CD4-positive, alpha-beta memory T cell (primary cell): ENCODE data around the gene TP53I3. TPM values are rescaled to one million over a fixed set of nuclear protein-coding genes. Genes with fewer than 3 reads are reported as not detected.
"Not testable (repeated sequence)": the region's sequence is repeated elsewhere in the genome, so short reads cannot be mapped to it uniquely, and the experiment has no call there.

Source experiments
- CTCF ChIA-PET: fragments of 350-600 bp; sonication (Branson Sonifier 250); formaldehyde crosslinking; loops from one replicate; lab custom pipeline; 2021; ENCODE audit warnings: inconsistent platforms; ENCODE audit not compliant: partially characterized antibody; lab: Charles Lee
- POLR2A ChIA-PET: fragments of 350-600 bp; sonication (Branson Sonifier 250); formaldehyde crosslinking; loops from one replicate; lab custom pipeline; 2021; ENCODE audit not compliant: partially characterized antibody; lab: Charles Lee
- DNase-seq, 5 donors: peaks; one replicate each; pipeline versions ENCODE4 v3.0.0 to v3.0.0-alpha.2; 2020 to 2022; ENCODE audit warnings: mixed read lengths in 1 of 5
- H3K27ac ChIP-seq: one replicate; pipeline ENCODE4 v1.7.0; 2013; ENCODE audit warnings: low read depth, low read length
- H3K27me3 ChIP-seq: 2 replicates; pipeline ENCODE4 v1.7.0; 2013; ENCODE audit warnings: mild to moderate bottlenecking, low read length, moderate library complexity; ENCODE audit not compliant: insufficient read depth
- H3K36me3 ChIP-seq: 2 replicates; pipeline ENCODE4 v1.7.0; 2013; ENCODE audit warnings: mild to moderate bottlenecking, low read length, moderate library complexity; ENCODE audit not compliant: insufficient read depth
- H3K4me1 ChIP-seq: 2 replicates; pipeline ENCODE4 v1.7.0; 2013; ENCODE audit warnings: mild to moderate bottlenecking, low read length, moderate library complexity; ENCODE audit not compliant: insufficient read depth
- H3K4me3 ChIP-seq, 2 donors: one replicate each; pipeline ENCODE4 v1.7.0; 2013; ENCODE audit warnings: low read length in 2 of 2, mild to moderate bottlenecking in 1 of 2
- H3K9me3 ChIP-seq, 2 donors: one replicate each; pipeline ENCODE4 v1.7.0; 2013; ENCODE audit warnings: low read length in 2 of 2, control low read depth in 1 of 2; ENCODE audit not compliant: control insufficient read depth in 1 of 2
- H3K27ac Mint-ChIP-seq, 7 donors: one replicate each; pipeline ENCODE4 v1.8.0; 2020 to 2021; ENCODE audit warnings: mixed read lengths in 7 of 7, mild to moderate bottlenecking in 6 of 7, inconsistent platforms in 3 of 7, moderate library complexity in 3 of 7
- H3K27me3 Mint-ChIP-seq, 2 donors: one replicate each; pipeline ENCODE4 v1.8.0; 2020 to 2021; ENCODE audit warnings: mixed read lengths in 2 of 2
- H3K36me3 Mint-ChIP-seq, 2 donors: one replicate each; pipeline ENCODE4 v1.8.0; 2020 to 2021; ENCODE audit warnings: mixed read lengths in 2 of 2, inconsistent platforms in 1 of 2, mild to moderate bottlenecking in 1 of 2
- H3K4me1 Mint-ChIP-seq, 4 donors: one replicate each; pipeline ENCODE4 v1.8.0; 2020 to 2021; ENCODE audit warnings: mixed read lengths in 4 of 4, mild to moderate bottlenecking in 1 of 4
- H3K4me3 Mint-ChIP-seq, 8 donors: one replicate each; pipeline ENCODE4 v1.8.0; 2020 to 2021; ENCODE audit warnings: mixed read lengths in 8 of 8, mild to moderate bottlenecking in 7 of 8, moderate library complexity in 6 of 8, inconsistent platforms in 3 of 8
- H3K9me3 Mint-ChIP-seq, 8 donors: one replicate each; pipeline ENCODE4 v1.8.0; 2020 to 2021; ENCODE audit warnings: mixed read lengths in 8 of 8, mild to moderate bottlenecking in 5 of 8, inconsistent platforms in 3 of 8, moderate library complexity in 1 of 8
- intact Hi-C: fragments of 100-400 bp; cut with micrococcal nuclease; formaldehyde crosslinking; loops from one replicate; pipeline ENCODE4 v1.15.1; 2023
- polyA plus RNA-seq, 2 donors: library from polyadenylated mRNA; unstranded; fragments of 300-500 nt; fragmentation: Illumina TruSeq; gene quantifications; one replicate each; pipeline ENCODE4 v1.2.3, GENCODE V29; 2021
- total RNA-seq, 2 experiments: library from RNA; stranded (reverse); gene quantifications; one replicate each; pipeline ENCODE4 v1.2.3, GENCODE V29; 2021

TP53I3 gene
- total and polyA plus RNA-seq, 4 experiments from 2014 or later: 0.15 to 0.47 (median 0.20) TPM; not detected in 1

DNA sequence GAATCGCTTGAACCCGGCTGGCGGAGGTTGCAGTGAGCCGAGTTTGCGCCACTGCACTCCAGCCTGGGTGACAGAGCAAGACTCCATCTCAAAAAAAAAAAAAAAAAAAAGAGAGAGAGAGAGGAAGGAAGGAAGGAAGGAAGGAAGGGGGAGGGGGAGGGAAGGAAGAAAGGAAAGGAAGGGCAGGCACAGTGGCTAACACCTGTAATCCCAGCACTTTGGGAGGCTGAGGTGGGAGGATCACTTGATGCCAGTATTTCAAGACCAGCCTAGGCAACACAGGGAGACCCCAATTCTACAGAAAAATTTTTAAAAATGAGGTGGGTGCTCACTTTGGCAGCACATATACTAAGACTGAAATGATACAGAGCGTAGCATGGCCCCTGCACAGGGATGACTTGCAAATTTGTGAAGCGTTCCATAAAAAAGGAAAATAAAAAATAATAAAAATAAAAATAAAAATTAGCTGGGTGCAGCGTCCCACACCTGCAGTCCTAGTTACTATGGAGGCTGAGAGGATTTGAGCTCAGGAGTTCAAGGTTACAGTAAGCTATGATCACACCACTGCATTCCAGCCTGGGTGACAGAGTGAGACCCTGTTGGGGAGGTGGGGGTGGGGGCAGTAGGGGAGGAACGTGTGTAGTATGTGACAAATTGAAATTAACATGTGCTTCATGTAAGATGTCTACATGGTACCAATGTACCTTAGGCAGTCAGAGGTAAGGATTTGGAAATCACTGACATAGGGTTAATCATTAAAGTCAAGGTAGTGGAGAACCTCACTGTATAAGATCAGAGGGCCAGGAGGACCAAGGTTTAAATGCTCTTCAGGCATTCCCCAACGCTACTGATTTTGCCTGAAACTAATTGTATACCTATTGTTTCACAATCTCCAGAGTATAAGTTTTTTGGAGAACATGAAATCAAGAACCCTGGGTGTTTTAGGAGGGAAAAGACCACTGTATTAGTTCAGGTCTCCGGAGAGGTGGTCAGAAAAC is 38.8 kb downstream of the TP53I3 start:
- peaks cover 0 to 1% of the 10 kb centered on the region in 2 donors for H3K27me3 Mint-ChIP-seq
- no peak for DNase-seq
- ChIA-PET CTCF (interaction anchor here (1.7 kb wide), 1 partner anchor 31 kb away, joined by 6 read pairs; no protein-coding TSS in a partner anchor), POLR2A (interaction anchor here (2.7 to 5.5 kb wide), 2 partner anchors 31 to 119 kb away, joined by 50 to 70 read pairs; partner anchors contain the start of genes ATAD2B and SF3B6)
- Histone ChIP-seq H3K4me3 (no peak overlapping the region), H3K27me3 (no peaks in the 10 kb centered on the region), H3K9me3 (no peaks in the 10 kb centered on the region), H3K27ac (no peak overlapping the region), H3K36me3 (no peaks in the 10 kb centered on the region), H3K4me1 (peaks cover 25% of the 10 kb centered on the region)
- no peak overlapping the region for H3K27ac Mint-ChIP-seq
- H3K9me3 Mint-ChIP-seq: no peaks in the 10 kb centered on the region
- H3K4me1 Mint-ChIP-seq: peaks cover 16 to 28% (median 25%) of the 10 kb centered on the region in 4 donors
- intact Hi-C loops: loop anchor here (2.0 kb wide), 1 partner anchor 39 kb away; the partner anchor contains the start of gene TP53I3
- peaks cover 0 to 7% of the 10 kb centered on the region in 2 donors for H3K36me3 Mint-ChIP-seq
- H3K4me3 Mint-ChIP-seq: peak overlapping the region; percentile 52 to 100 (median 94)

DNA sequence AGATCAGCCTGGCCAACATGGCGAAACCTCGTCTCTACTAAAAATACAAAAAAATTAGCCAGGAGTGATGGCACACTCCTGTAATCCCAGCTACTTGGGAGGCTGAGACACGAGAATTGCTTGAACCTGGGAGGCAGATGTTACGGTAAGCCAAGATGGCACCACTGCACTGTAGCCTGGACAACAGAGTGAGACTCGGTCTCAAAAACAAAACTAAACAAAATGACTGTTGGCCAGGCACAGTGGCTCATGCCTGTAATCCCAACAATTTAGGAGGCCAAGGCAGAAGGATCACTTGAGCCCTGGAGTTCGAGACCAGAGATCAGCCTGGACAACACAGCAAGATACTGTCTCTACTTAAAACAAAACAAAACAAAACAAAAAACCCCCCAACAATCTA is 41.5 kb downstream of the TP53I3 start:
- Histone ChIP-seq H3K36me3 (peaks cover 12% of the 10 kb centered on the region), H3K4me1 (peaks cover 12% of the 10 kb centered on the region)
- H3K9me3 ChIP-seq, H3K4me3 Mint-ChIP-seq, H3K27me3 Mint-ChIP-seq, intact Hi-C loops, DNase-seq, H3K9me3 Mint-ChIP-seq, CTCF ChIA-PET, POLR2A ChIA-PET, H3K27ac ChIP-seq, H3K4me3 ChIP-seq, H3K27me3 ChIP-seq: not testable (repeated sequence)
- Mint-ChIP-seq H3K4me1 (peaks cover 14 to 28% (median 25%) of the 10 kb centered on the region in 4 donors), H3K27ac (peak overlapping the region in 1 of 7 donors; percentile 4), H3K36me3 (peaks cover 9 to 20% of the 10 kb centered on the region in 2 donors)

DNA sequence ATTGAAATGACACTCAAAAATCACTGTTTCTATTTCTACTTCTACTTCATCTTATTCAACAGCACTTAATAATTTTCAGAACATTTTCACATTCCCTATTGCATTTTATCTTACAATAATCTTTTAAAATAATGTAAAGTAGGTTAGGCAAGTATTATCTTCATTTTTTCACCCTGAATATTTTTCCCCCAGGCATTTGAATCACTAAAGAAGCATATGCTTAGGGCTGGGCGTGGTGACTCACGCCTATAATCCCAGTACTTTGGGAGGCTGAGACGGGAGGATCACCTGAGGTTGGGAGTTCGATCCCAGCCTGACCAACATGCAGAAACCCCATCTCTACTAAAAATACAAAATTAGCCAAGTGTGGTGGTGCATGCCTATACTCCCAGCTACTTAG is 44.1 kb downstream of the TP53I3 start:
- Mint-ChIP-seq H3K9me3 (no peaks in the 10 kb centered on the region), H3K4me1 (peaks cover 14 to 20% (median 16%) of the 10 kb centered on the region in 4 donors), H3K36me3 (peaks cover 21 to 31% of the 10 kb centered on the region in 2 donors), H3K27me3 (no peaks in the 10 kb centered on the region), H3K27ac (no peak overlapping the region), H3K4me3 (no peak overlapping the region)
- Histone ChIP-seq H3K4me3 (no peak overlapping the region), H3K27ac (no peak overlapping the region), H3K36me3 (peaks cover 19% of the 10 kb centered on the region), H3K9me3 (no peaks in the 10 kb centered on the region), H3K27me3 (no peaks in the 10 kb centered on the region), H3K4me1 (no peaks in the 10 kb centered on the region)
- intact Hi-C loops: no loop called here
- POLR2A ChIA-PET: no interaction called here
- CTCF ChIA-PET: no interaction called here
- no peak for DNase-seq

DNA sequence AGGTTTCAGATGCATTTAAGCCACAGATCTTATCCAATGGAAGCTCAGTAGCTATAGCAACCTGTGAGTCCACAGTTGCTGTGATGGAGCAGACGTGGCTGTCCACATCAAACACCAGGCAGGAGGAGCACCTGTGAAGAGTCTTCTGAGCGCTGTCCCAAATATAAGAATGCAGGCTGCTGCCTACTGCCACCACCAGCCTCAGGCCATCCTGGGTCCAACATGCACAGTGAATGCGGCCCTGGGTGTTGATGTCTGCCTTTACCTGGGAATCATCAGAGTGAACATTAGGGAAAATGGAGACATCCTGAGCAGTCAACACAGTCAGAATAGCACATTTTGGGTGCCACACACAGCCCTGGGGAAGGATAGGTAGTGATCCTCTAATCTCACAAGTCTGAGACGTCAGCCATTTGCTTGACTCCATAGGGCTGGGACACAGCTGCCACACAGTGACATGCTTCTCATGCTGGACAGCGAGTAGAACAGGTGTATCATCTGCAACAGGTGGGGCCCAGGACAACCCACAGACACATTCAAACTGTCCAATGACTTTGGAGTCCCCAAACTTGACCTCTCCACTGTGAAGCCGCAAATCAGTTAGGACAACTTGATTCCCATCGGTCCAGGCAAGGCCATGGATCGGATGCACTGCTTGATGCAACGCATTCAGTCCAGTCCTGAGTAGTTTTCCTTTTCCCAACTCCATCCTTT is 45.7 kb downstream of the TP53I3 start:
- DNase-seq: no peak
- Mint-ChIP-seq H3K27me3 (no peaks in the 10 kb centered on the region), H3K36me3 (peaks cover 21 to 32% of the 10 kb centered on the region in 2 donors), H3K9me3 (no peaks in the 10 kb centered on the region), H3K4me3 (no peak overlapping the region), H3K27ac (peak overlapping the region in 1 of 7 donors; percentile 25), H3K4me1 (peaks cover 11 to 14% (median 13%) of the 10 kb centered on the region in 4 donors)
- Histone ChIP-seq H3K36me3 (peaks cover 19% of the 10 kb centered on the region), H3K4me3 (no peak overlapping the region), H3K4me1 (no peaks in the 10 kb centered on the region), H3K27me3 (no peaks in the 10 kb centered on the region), H3K9me3 (no peaks in the 10 kb centered on the region), H3K27ac (no peak overlapping the region)
- POLR2A ChIA-PET: no interaction called here
- intact Hi-C loops: no loop called here
- CTCF ChIA-PET: no interaction called here

Other genes starting within 250 kb of the TP53I3 start
- 10 to 100 TPM; 38.7 to 44.4 TPM for gene ATAD2B, start 157.7 kb downstream of the TP53I3 start, total RNA-seq
- 1 to 10 TPM; 3.8 to 7.1 TPM for gene ATAD2B, start 157.7 kb downstream of the TP53I3 start, polyA plus RNA-seq
- gene UBXN2A, start 144.4 kb downstream of the TP53I3 start, total RNA-seq: 10 to 100 TPM; 14.5 to 15.0 TPM
- gene UBXN2A, start 144.4 kb downstream of the TP53I3 start, polyA plus RNA-seq: 10 to 100 TPM in 1 of 2 donors, 1 to 10 TPM in 1; 9.7 to 12.4 TPM
- not detected for gene MFSD2B, start 74.7 kb downstream of the TP53I3 start, total RNA-seq
- not detected for gene MFSD2B, start 74.7 kb downstream of the TP53I3 start, polyA plus RNA-seq
- 10 to 100 TPM; 17.5 to 20.5 TPM for gene WDCP, start 37.4 kb downstream of the TP53I3 start, total RNA-seq
- gene WDCP, start 37.4 kb downstream of the TP53I3 start, polyA plus RNA-seq: 1 to 10 TPM; 4.8 to 5.1 TPM
- gene FKBP1B, start 35.1 kb downstream of the TP53I3 start, total RNA-seq: 1 to 10 TPM in 1 of 2 experiments, under 1 TPM in 1; 0.58 to 1.3 TPM
- 1 to 10 TPM; 2.3 to 2.5 TPM for gene FKBP1B, start 35.1 kb downstream of the TP53I3 start, polyA plus RNA-seq
- 10 to 100 TPM; 50.0 to 55.3 TPM for gene SF3B6, start 8.5 kb downstream of the TP53I3 start, total RNA-seq
- 100 to 1,000 TPM; 180 to 238 TPM for gene SF3B6, start 8.5 kb downstream of the TP53I3 start, polyA plus RNA-seq
- gene PFN4, start 38.5 kb upstream of the TP53I3 start, total RNA-seq: not detected
- gene PFN4, start 38.5 kb upstream of the TP53I3 start, polyA plus RNA-seq: not detected
- gene FAM228B, start 38.6 kb upstream of the TP53I3 start, total RNA-seq: 10 to 100 TPM; 17.2 to 24.4 TPM
- 1 to 10 TPM; 4.5 to 7.4 TPM for gene FAM228B, start 38.6 kb upstream of the TP53I3 start, polyA plus RNA-seq
- under 1 TPM; 0.36 to 0.81 TPM for gene FAM228A, start 90.2 kb upstream of the TP53I3 start, total RNA-seq
- under 1 TPM in 1 of 2 donors, not detected in 1; 0.28 TPM for gene FAM228A, start 90.2 kb upstream of the TP53I3 start, polyA plus RNA-seq